ENCODE results near the gene OR6C1. TPM values are rescaled to one million over a fixed set of nuclear protein-coding genes. Genes with fewer than 3 reads are reported as not detected.
"Not testable (repeated sequence)": the region's sequence is repeated elsewhere in the genome, so short reads cannot be mapped to it uniquely, and the experiment has no call there.

Gene OR6C1
- polyA plus RNA-seq (ENCODE audit: insufficient read length) = not detected

DNA sequence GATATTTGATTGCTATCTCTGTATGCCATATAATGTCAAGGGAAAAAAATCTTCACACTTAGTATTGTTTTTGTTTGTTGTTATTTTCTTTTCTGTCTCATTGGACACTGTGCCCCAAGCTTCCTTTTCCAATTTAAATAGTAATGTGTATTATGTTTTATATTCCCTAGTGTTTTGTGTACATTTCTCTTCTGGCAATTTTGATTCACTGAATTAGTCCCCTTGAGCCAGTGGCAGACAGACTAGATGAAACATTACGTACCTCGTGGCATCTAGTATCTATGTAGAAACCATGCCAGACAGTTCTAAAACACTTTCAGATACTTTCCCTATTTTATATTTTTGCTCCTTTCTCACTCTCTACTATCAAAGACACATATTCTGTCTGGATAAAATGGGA is at the start of gene OR6C1:
Gene OR6C1, plus strand, starts transcription at position 301 of the 400 bp plus-strand sequence. CDS start 6,257 bp downstream, outside the sequence.
- no peak for DNase-seq (ENCODE audit: low read depth)

GRCh38 chr12:55280991-55281390 is 33.2 kb upstream of the OR6C1 start:
- DNase-seq (ENCODE audit: low read depth) = no peak

DNA sequence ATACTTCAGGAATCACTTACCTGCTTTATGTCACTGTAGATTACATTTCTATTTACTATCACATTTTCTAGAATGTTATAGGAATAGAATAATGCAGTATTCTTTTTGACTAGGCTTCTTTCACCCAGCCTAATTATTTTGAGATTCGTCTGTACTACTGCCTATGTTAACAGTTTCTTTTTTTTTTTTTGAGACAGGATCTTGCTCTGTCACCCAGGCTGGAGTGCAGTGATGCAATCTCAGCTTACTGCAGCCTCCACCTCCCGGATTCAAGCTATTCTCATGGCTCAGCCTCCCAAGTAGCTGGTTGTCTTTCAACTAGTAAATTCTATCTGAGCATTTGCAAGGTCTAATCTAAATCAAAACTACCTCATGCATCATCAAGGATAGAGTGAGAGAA is 24.1 kb upstream of the OR6C1 start:
- no peak for DNase-seq (ENCODE audit: low read depth)

- no peak for DNase-seq (ENCODE audit: low read depth)
Measured at GRCh38 chr12:55296469-55296868, 17.7 kb upstream of the OR6C1 start, which contains the start of gene OR6C6. OR6C6 (minus strand) TSS chr12:55296569; CDS start chr12:55295232, 1,337 bp downstream.

- DNase-seq (ENCODE audit: low read depth) = no peak
Measured at GRCh38 chr12:55320201-55320600, 6.1 kb downstream of the OR6C1 start.

DNA sequence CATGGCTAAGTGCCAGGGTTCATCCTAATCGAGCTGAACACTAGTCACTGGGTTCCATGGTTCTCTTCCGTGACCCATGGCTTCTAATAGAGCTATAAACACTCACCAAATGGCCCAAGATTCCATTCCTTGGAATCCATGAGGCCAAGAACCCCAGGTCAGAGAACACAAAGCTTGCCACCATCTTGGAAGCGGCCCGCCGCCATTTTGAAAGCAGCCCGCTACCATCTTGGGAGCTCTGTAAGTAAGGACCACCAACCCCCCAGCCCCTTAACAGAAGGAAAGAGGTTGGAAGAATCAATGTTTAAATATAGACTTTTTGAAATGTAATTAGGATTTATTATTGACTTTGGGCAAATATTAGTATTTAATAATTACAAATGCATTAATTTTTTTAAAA is 11.7 kb downstream of the OR6C1 start:
- not testable (repeated sequence) for DNase-seq (ENCODE audit: low read depth)

DNA sequence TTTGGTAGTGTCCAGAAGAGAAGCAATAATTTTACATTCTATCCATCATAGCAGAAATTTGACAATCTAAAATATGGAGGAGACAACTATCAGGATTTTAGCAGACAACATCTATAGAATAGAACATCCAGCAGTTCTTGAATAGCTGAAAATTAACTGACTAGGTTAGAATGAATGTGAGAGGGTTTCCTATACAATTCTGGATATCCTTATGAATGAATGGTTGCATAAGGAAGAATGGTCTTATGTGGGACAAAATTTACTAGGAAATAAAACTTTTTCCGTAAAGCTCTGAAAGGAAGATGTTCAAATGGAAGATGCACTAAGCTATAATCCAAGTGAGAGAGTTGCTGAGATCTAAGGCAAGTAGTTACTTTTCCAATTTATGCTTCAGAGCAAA is 16.3 kb downstream of the OR6C1 start, which contains the start of gene OR6C3:
Gene OR6C3, plus strand, starts transcription at position 301 of the 400 bp plus-strand sequence. CDS start 955 bp downstream, outside the sequence.
- DNase-seq (ENCODE audit: low read depth) = no peak

DNA sequence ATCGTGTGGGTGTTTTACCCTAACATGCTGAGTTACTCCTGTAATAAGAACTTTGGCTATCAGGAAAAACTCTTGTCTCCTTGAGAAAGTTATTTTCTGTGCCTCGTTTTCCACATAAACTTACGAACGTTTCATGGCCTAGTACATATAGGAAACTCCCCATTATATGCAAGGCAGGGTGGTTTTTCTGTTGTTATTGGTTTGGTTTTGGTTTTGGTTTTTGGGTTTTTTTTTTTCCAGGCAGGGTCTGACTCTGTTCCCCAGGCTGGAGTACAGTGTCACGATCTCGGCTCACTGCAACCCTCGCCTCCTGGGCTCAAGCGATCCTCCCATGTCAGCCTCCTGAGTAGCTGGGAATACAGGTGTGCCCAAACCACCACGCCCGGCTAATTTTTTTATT is 21.9 kb downstream of the OR6C1 start:
- DNase-seq (ENCODE audit: low read depth) = no peak

DNA sequence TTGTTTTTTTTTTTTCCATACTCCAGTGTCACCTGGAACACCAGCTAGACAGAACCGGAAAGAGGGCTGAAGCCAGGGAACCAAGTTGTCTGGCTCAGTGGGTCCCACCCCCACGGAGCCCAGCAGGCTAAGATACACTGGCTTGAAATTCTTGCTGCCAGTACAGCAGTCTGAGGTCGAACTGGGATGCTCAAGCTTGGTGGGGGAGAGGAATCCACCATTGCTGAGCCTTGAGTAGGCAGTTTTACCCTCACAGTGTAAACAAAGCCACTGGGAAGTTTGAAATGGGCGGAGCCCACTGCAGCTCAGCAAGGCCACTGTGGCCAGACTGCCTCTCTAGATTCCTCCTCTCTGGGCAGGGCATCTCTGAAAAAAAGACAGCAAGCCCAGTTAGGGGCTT is 41.2 kb downstream of the OR6C1 start:
- not testable (repeated sequence) for DNase-seq (ENCODE audit: low read depth)

GRCh38 chr12:55362675-55363074 is 48.5 kb downstream of the OR6C1 start, which contains the start of gene OR6C75:
OR6C75 (plus strand) TSS chr12:55362975; CDS start chr12:55365111, 2,136 bp downstream.
- no peak for DNase-seq (ENCODE audit: low read depth)

DNA sequence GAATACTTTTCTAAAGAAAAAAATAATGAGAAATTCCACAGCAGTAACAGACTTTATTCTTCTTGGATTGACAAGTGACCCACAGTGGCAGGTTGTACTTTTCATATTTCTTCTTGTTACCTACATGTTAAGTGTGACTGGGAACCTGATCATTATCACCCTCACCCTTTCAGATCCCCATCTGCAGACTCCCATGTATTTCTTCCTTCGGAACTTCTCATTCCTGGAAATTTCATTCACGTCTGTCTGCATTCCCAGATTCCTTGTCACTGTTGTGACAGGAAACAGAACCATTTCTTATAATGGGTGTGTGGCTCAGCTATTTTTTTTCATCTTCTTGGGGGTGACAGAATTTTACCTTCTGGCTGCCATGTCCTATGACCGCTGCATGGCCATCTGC is 50.9 kb downstream of the OR6C1 start:
- no peak for DNase-seq (ENCODE audit: low read depth)

Other genes starting within 250 kb of the OR6C1 start
- gene OR9K2, start 187.9 kb upstream of the OR6C1 start, polyA plus RNA-seq (ENCODE audit: insufficient read length) = not detected
- gene OR10A7, start 93.3 kb upstream of the OR6C1 start, polyA plus RNA-seq (ENCODE audit: insufficient read length) = not detected
- not detected for gene OR6C74, start 69.7 kb upstream of the OR6C1 start, polyA plus RNA-seq (ENCODE audit: insufficient read length)
- 0.09 TPM for gene OR6C6, start 17.8 kb upstream of the OR6C1 start, polyA plus RNA-seq (ENCODE audit: insufficient read length)
- gene OR6C3, start 16.4 kb downstream of the OR6C1 start, polyA plus RNA-seq (ENCODE audit: insufficient read length) = not detected
- gene OR6C75, start 48.6 kb downstream of the OR6C1 start, polyA plus RNA-seq (ENCODE audit: insufficient read length) = not detected
- gene OR6C65, start 86.2 kb downstream of the OR6C1 start, polyA plus RNA-seq (ENCODE audit: insufficient read length) = not detected
- gene OR6C76, start 111.9 kb downstream of the OR6C1 start, polyA plus RNA-seq (ENCODE audit: insufficient read length) = not detected
- not detected for gene OR6C2, start 129.7 kb downstream of the OR6C1 start, polyA plus RNA-seq (ENCODE audit: insufficient read length)
- not detected for gene OR6C70, start 155.8 kb downstream of the OR6C1 start, polyA plus RNA-seq (ENCODE audit: insufficient read length)
- not detected for gene OR6C68, start 178.0 kb downstream of the OR6C1 start, polyA plus RNA-seq (ENCODE audit: insufficient read length)
- gene OR6C4, start 235.3 kb downstream of the OR6C1 start, polyA plus RNA-seq (ENCODE audit: insufficient read length) = not detected